Measurements from ENCODE around the gene FGF8.

The FGF8 gene

DNA sequence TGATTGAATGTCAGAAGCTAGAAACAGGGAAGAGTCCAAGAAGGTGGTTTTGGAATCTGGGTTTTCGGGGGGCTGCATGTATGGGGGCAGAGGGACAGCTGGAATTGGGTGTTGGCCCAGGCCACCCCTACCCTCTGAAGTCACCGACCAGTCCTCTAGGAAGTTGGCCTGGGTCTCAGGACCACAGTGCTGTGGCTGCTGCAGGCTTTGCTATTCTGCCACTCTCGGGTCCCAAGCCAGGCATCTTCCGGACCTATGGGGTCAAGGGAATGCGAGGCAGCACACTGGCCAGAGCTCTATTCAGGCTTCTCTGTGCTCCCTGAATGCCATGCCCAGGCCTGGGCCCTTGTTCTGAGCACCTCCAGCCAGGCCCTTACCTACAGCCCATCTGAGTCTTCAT is 13.2 kb downstream of the FGF8 start:
- no peak overlapping the region for H3K4me2 ChIP-seq (ENCODE audit: low read length)
- no peaks in the 10 kb centered on the region for H3K36me3 ChIP-seq (ENCODE audit: insufficient read depth, low read length)
- no peak overlapping the region for H3K27ac ChIP-seq (ENCODE audit: low read depth, low read length, poor library complexity, severe bottlenecking)
- H3F3A ChIP-seq (ENCODE audit: insufficient read depth, low read length): no peaks in the 10 kb centered on the region
- no peak for TF ChIP-seq EZH2 (IDR thresholded peaks at IDR 0.05; ENCODE audit: borderline replicate concordance, low read length)
- no peak for TF ChIP-seq CTCF (IDR thresholded peaks at IDR 0.05; ENCODE audit: low read length)
- H3K79me2 ChIP-seq (ENCODE audit: insufficient read depth, low read length): no peaks in the 10 kb centered on the region
- no peaks in the 10 kb centered on the region for H3K4me1 ChIP-seq (ENCODE audit: insufficient read depth, low read length, severe bottlenecking)
- no peak overlapping the region for H3K9ac ChIP-seq (ENCODE audit: low read length)
- no peaks in the 10 kb centered on the region for H3K9me2 ChIP-seq (ENCODE audit: low read depth, low read length)
- no peaks in the 10 kb centered on the region for H4K20me1 ChIP-seq (ENCODE audit: insufficient read depth, low read length)
- H3K27me3 ChIP-seq (ENCODE audit: insufficient read depth, low read length): no peaks in the 10 kb centered on the region
- H3K9me3 ChIP-seq (ENCODE audit: low read length): no peaks in the 10 kb centered on the region
- H3K4me3 ChIP-seq (ENCODE audit: low read depth, low read length, poor library complexity, severe bottlenecking): no peak overlapping the region
- no peak overlapping the region for H2AFZ ChIP-seq (ENCODE audit: low read length)

DNA sequence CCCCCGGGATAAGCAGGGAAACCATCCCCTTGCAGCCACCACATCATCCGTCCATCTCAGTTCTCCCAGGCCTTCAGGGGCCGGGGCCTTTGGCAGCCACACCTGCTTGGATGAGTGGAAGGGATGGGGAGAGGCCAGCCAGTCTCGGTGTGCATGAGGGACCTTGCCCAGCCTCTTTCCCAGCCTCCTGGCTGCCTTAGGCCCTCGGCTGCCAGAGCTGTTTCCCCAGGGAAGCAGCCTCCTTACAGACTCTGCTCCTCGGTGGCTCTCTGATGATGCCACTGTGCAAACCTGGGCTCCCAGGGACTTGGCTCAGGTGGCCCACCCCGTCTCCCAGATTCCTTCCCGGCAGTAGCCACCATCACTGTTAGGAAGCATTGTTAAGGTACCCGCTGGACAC is 14.7 kb downstream of the FGF8 start:
- Histone ChIP-seq H3F3A (ENCODE audit: insufficient read depth, low read length) (no peaks in the 10 kb centered on the region), H3K4me1 (ENCODE audit: insufficient read depth, low read length, severe bottlenecking) (no peaks in the 10 kb centered on the region), H4K20me1 (ENCODE audit: insufficient read depth, low read length) (no peaks in the 10 kb centered on the region), H3K27me3 (ENCODE audit: insufficient read depth, low read length) (no peaks in the 10 kb centered on the region), H3K9me3 (ENCODE audit: low read length) (no peaks in the 10 kb centered on the region), H3K27ac (ENCODE audit: low read depth, low read length, poor library complexity, severe bottlenecking) (no peak overlapping the region), H3K36me3 (ENCODE audit: insufficient read depth, low read length) (no peaks in the 10 kb centered on the region), H3K9ac (ENCODE audit: low read length) (no peak overlapping the region), H3K4me2 (ENCODE audit: low read length) (no peak overlapping the region), H3K4me3 (ENCODE audit: low read depth, low read length, poor library complexity, severe bottlenecking) (no peak overlapping the region), H3K9me2 (ENCODE audit: low read depth, low read length) (no peaks in the 10 kb centered on the region), H2AFZ (ENCODE audit: low read length) (no peak overlapping the region), H3K79me2 (ENCODE audit: insufficient read depth, low read length) (no peaks in the 10 kb centered on the region)
- TF ChIP-seq EZH2 (IDR thresholded peaks at IDR 0.05; ENCODE audit: borderline replicate concordance, low read length) (no peak), CTCF (IDR thresholded peaks at IDR 0.05; ENCODE audit: low read length) (no peak)

GRCh38 chr10:101760510-101760909 is 15.4 kb downstream of the FGF8 start:
- Histone ChIP-seq H3K36me3 (ENCODE audit: insufficient read depth, low read length) (no peaks in the 10 kb centered on the region), H3K9me2 (ENCODE audit: low read depth, low read length) (no peaks in the 10 kb centered on the region), H3K27me3 (ENCODE audit: insufficient read depth, low read length) (no peaks in the 10 kb centered on the region), H3K27ac (ENCODE audit: low read depth, low read length, poor library complexity, severe bottlenecking) (no peak overlapping the region), H3F3A (ENCODE audit: insufficient read depth, low read length) (no peaks in the 10 kb centered on the region), H4K20me1 (ENCODE audit: insufficient read depth, low read length) (no peaks in the 10 kb centered on the region), H3K4me1 (ENCODE audit: insufficient read depth, low read length, severe bottlenecking) (no peaks in the 10 kb centered on the region), H3K79me2 (ENCODE audit: insufficient read depth, low read length) (no peaks in the 10 kb centered on the region), H3K4me3 (ENCODE audit: low read depth, low read length, poor library complexity, severe bottlenecking) (no peak overlapping the region), H3K9me3 (ENCODE audit: low read length) (no peaks in the 10 kb centered on the region), H3K9ac (ENCODE audit: low read length) (no peak overlapping the region), H3K4me2 (ENCODE audit: low read length) (no peak overlapping the region), H2AFZ (ENCODE audit: low read length) (no peak overlapping the region)
- TF ChIP-seq CTCF (IDR thresholded peaks at IDR 0.05; ENCODE audit: low read length): no peak
- TF ChIP-seq EZH2 (IDR thresholded peaks at IDR 0.05; ENCODE audit: borderline replicate concordance, low read length): no peak
